Osteocyte (in vitro differentiated cells): ENCODE data around the gene CCDC146. TPM values are rescaled to one million over a fixed set of nuclear protein-coding genes. Genes with fewer than 3 reads are reported as not detected.
"Not testable (repeated sequence)": the region's sequence is repeated elsewhere in the genome, so short reads cannot be mapped to it uniquely, and the experiment has no call there.

ENCODE experiments used
- DNase-seq: peaks from one replicate; pipeline ENCODE4 v3.0.0; 2021; ENCODE audit warnings: mixed read lengths; ENCODE audit not compliant: unreplicated experiment; ENCODE audit errors: extremely low spot score
- H3K27ac Mint-ChIP-seq: one replicate; pipeline ENCODE4 v1.8.0; 2021; ENCODE audit warnings: mild to moderate bottlenecking, mixed read lengths; ENCODE audit not compliant: unreplicated experiment
- H3K27me3 Mint-ChIP-seq: one replicate; pipeline ENCODE4 v1.8.0; 2021; ENCODE audit warnings: mixed read lengths; ENCODE audit not compliant: unreplicated experiment
- H3K36me3 Mint-ChIP-seq: one replicate; pipeline ENCODE4 v1.8.0; 2021; ENCODE audit warnings: mixed read lengths; ENCODE audit not compliant: unreplicated experiment
- H3K4me1 Mint-ChIP-seq: one replicate; pipeline ENCODE4 v1.8.0; 2021; ENCODE audit warnings: mixed read lengths; ENCODE audit not compliant: unreplicated experiment
- H3K4me3 Mint-ChIP-seq: one replicate; pipeline ENCODE4 v1.8.0; 2021; ENCODE audit warnings: mild to moderate bottlenecking, moderate library complexity, mixed read lengths; ENCODE audit not compliant: unreplicated experiment
- H3K9me3 Mint-ChIP-seq: one replicate; pipeline ENCODE4 v1.8.0; 2021; ENCODE audit warnings: mixed read lengths; ENCODE audit not compliant: unreplicated experiment
- total RNA-seq: library from RNA; stranded (reverse); gene quantifications from 2 replicates; pipeline ENCODE4 v1.2.1, GENCODE V29; 2021
- TF ChIP-seq, protein P1 (sequence below): fragments of 200-600 bp; sonication (generic); IDR thresholded peaks from 2 replicates; pipeline ENCODE4 v1.5.0; 2021; ENCODE audit warnings: antibody characterized with exemption, mild to moderate bottlenecking, moderate library complexity

Gene CCDC146
- total RNA-seq, 1 donor from 2014 or later: 5.1 TPM

DNA sequence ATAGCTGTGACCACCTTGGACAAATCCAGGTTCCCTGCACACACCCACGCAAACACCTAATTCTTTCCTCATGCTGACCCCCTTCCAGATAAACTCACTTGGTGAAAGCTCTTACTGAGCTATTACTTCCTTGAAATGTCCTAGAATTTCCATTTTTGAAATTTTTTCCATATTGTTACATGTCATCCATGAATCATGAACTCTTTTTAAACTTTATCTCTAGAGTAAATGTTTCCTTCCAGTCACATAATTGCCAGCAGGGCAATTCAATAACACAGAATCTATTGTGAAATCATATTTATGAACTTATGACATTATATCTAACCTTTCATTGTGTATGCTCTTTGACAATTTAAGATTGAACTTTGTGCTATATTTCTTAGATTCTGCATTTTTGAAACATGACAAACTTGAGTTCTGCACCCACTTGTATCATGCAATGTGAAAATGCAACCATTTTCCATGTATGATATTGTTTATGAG, 104.0 kb downstream of the CCDC146 start:
- Mint-ChIP-seq H3K36me3 (no peaks in the 10 kb centered on the region), H3K27ac (no peak overlapping the region), H3K27me3 (no peaks in the 10 kb centered on the region), H3K9me3 (peaks cover 11% of the 10 kb centered on the region), H3K4me1 (peaks cover 2% of the 10 kb centered on the region), H3K4me3 (no peak overlapping the region)
- TF ChIP-seq, protein P1, sequence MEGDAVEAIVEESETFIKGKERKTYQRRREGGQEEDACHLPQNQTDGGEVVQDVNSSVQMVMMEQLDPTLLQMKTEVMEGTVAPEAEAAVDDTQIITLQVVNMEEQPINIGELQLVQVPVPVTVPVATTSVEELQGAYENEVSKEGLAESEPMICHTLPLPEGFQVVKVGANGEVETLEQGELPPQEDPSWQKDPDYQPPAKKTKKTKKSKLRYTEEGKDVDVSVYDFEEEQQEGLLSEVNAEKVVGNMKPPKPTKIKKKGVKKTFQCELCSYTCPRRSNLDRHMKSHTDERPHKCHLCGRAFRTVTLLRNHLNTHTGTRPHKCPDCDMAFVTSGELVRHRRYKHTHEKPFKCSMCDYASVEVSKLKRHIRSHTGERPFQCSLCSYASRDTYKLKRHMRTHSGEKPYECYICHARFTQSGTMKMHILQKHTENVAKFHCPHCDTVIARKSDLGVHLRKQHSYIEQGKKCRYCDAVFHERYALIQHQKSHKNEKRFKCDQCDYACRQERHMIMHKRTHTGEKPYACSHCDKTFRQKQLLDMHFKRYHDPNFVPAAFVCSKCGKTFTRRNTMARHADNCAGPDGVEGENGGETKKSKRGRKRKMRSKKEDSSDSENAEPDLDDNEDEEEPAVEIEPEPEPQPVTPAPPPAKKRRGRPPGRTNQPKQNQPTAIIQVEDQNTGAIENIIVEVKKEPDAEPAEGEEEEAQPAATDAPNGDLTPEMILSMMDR: no peak
- DNase-seq: no peak

DNA sequence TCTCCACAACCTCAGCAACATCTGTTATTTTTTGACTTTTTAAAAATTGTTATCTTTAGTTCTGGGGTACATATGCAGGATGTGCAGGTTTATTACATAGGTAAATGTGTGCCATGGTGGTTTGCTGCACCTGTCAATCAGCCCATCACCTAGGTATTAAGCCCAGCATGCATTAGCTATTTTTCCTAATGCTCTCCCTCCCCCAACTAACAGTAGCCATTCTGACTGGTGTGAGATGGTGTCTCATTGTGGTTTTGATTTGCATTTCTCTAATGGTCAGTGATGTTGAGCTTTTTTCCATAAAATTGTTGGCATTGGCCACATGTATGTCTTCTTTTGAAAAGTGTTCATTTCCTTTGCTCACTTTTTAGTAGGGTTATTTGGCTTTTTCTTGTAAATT, 106.4 kb downstream of the CCDC146 start:
- not testable (repeated sequence) for DNase-seq, H3K4me3 Mint-ChIP-seq, H3K27ac Mint-ChIP-seq, H3K36me3 Mint-ChIP-seq, H3K27me3 Mint-ChIP-seq, H3K4me1 Mint-ChIP-seq
- peaks cover 11% of the 10 kb centered on the region for H3K9me3 Mint-ChIP-seq

DNA sequence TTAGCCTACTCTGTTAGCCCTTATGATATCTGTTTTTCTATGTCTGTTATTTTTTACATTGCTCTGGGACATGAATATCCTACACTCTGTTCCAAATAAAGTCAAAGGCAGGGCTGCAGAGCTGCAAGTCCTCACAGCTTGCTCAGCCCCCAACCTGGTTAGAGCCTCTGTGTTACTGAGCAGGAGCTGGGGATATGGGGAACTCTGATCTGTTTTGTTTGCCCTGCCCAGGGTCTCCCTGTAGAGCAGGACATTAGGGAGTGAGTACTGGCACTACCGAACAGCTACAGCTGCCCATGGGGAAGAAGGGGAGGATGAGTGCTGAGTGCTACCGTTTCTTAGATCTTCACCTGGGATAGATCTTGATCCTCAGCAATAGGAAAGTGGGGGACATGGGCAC, 110.1 kb downstream of the CCDC146 start:
- no peak overlapping the region for H3K27ac Mint-ChIP-seq
- H3K4me3 Mint-ChIP-seq: no peak overlapping the region

DNA sequence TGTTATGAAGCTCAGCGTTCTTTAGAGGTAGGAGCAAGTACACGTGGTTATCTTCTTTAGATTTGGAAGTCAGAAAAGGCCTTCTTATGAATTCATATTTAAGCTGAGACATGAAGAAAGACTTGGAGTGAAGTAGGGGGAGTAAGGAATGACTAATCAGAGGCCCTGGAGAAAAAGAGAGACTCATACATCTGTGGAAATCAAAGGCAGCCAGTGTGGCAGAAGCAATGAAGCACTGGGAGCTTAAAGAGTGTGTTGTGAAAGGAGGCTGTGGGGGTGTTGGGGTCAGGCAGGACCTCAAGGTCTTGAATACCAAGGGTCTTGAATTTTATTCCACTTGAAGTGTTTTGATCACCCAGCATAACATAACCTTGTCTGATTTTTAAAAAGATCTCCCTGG, 112.9 kb downstream of the CCDC146 start:
- peaks cover 9% of the 10 kb centered on the region for H3K4me1 Mint-ChIP-seq
- peaks cover 7% of the 10 kb centered on the region for H3K9me3 Mint-ChIP-seq
- H3K4me3 Mint-ChIP-seq: no peak overlapping the region
- no peaks in the 10 kb centered on the region for H3K36me3 Mint-ChIP-seq
- H3K27ac Mint-ChIP-seq: no peak overlapping the region
- DNase-seq: no peak
- TF ChIP-seq, protein P1: no peak
- no peaks in the 10 kb centered on the region for H3K27me3 Mint-ChIP-seq

More for the DNA sequence above, 110.1 kb downstream of the CCDC146 start:
- TF ChIP-seq, protein P1: no peak
- Mint-ChIP-seq H3K27me3 (no peaks in the 10 kb centered on the region), H3K9me3 (peaks cover 11% of the 10 kb centered on the region), H3K4me1 (no peaks in the 10 kb centered on the region), H3K36me3 (no peaks in the 10 kb centered on the region)
- DNase-seq: no peak

DNA sequence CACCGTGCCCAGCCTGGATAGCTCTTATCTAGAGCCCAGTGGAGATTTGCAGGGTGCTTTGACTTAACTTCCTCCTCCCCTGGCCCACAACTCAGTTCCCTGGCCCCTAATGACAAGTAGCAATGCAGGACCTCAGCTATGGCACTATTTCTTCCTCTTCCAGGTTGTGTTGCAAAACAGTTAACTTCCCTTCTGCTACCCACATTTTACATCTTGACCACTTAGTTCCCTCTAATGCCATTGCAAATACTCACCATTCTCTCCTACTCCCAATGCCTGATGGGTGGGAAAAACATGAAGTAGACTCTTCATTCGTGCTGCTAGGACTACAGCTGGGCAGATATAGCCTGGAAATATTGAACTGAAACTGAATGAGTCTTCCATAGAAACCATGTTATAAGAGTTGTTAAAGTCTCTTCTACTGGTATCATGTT, 116.3 kb downstream of the CCDC146 start:
- H3K27ac Mint-ChIP-seq: no peak overlapping the region
- H3K36me3 Mint-ChIP-seq: peaks cover 3% of the 10 kb centered on the region
- no peaks in the 10 kb centered on the region for H3K27me3 Mint-ChIP-seq
- TF ChIP-seq, protein P1: no peak
- no peak for DNase-seq
- H3K9me3 Mint-ChIP-seq: no peaks in the 10 kb centered on the region
- no peak overlapping the region for H3K4me3 Mint-ChIP-seq
- H3K4me1 Mint-ChIP-seq: peaks cover 9% of the 10 kb centered on the region

DNA sequence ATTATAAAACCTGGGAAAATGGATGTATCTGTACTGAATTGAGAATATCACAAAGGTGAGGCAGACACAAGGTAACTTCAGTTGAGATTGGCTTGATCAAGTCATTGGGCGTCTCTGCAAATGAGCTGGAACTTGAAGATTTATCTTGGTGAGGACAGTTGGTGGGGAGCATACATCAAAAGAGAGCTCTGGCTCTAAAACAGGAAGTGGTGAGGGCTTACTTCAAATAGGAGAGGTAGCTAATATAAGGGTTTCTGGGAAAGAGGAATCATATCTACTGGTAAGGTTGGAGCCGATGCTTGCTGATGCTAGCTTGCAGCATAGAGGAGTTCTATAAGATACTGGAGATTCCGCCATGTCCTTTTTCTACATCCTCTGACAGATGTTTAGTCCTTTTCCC, 117.1 kb downstream of the CCDC146 start:
- Mint-ChIP-seq H3K9me3 (no peaks in the 10 kb centered on the region), H3K27me3 (no peaks in the 10 kb centered on the region), H3K4me3 (no peak overlapping the region), H3K4me1 (peaks cover 9% of the 10 kb centered on the region), H3K27ac (no peak overlapping the region), H3K36me3 (peaks cover 3% of the 10 kb centered on the region)
- no peak for DNase-seq
- TF ChIP-seq, protein P1: no peak
